Hepatocyte (in vitro differentiated cells): ENCODE measurements around the gene MAP3K5.

Experiments
- CTCF ChIP-seq: fragments of 200-600 bp; sonication (generic); IDR thresholded peaks from 2 replicates; pipeline ENCODE4 v1.5.1; 2016; ENCODE audit warnings: antibody characterized with exemption, mild to moderate bottlenecking; ENCODE audit not compliant: poor library complexity
- EZH2 ChIP-seq: fragments of 200-600 bp; sonication (generic); IDR thresholded peaks from 2 replicates; pipeline ENCODE4 v1.6.1; 2016; ENCODE audit warnings: antibody characterized with exemption, mild to moderate bottlenecking, borderline replicate concordance

- TF ChIP-seq CTCF (no peak), EZH2 (no peak)
Observed at GRCh38 chr6:136775081-136775480, 17.2 kb downstream of the MAP3K5 start.
